Glomerular visceral epithelial cell (primary cell): ENCODE results near the gene PHEX.
"Not testable (repeated sequence)": the region's sequence is repeated elsewhere in the genome, so short reads cannot be mapped to it uniquely, and the experiment has no call there.

Source experiments
- DNase-seq: peaks from one replicate; pipeline ENCODE4 v3.0.0-alpha.2; 2016; ENCODE audit errors: extremely low spot score

The PHEX gene

GRCh38 chrX:22237479-22237878 is 205.4 kb downstream of the PHEX start:
- DNase-seq = no peak

- peak; percentile 38 for DNase-seq
These were observed 214.5 kb downstream of the PHEX start for GRCh38 chrX:22246620-22247019.

- DNase-seq = peak; percentile 2
These were observed 215.0 kb downstream of the PHEX start for GRCh38 chrX:22247169-22247568.

- DNase-seq = no peak
These were observed 216.3 kb downstream of the PHEX start for GRCh38 chrX:22248401-22248800.

GRCh38 chrX:22249371-22249770 is 217.2 kb downstream of the PHEX start:
- DNase-seq = no peak

- no peak for DNase-seq
These were observed 236.6 kb downstream of the PHEX start for GRCh38 chrX:22268706-22269105.

- no peak for DNase-seq
These were observed 240.5 kb downstream of the PHEX start, which contains the start of gene CBLL2 for GRCh38 chrX:22272613-22273012. CBLL2 (plus strand) TSS chrX:22272913; CDS start chrX:22272992, 79 bp downstream.

- no peak for DNase-seq
These were observed 241.7 kb downstream of the PHEX start for GRCh38 chrX:22273714-22274317.

- DNase-seq = no peak
These were observed 244.7 kb downstream of the PHEX start for GRCh38 chrX:22276781-22277180.

- DNase-seq = no peak
These were observed 246.2 kb downstream of the PHEX start for GRCh38 chrX:22278375-22278774.

GRCh38 chrX:22289209-22289608 is 257.1 kb downstream of the PHEX start:
- not testable (repeated sequence) for DNase-seq

- DNase-seq = no peak
These were observed 264.7 kb downstream of the PHEX start for GRCh38 chrX:22296871-22297270.

- peak; percentile 37 for DNase-seq
These were observed 268.0 kb downstream of the PHEX start for GRCh38 chrX:22300130-22300529.
